Mesodermal cell (in vitro differentiated cells): ENCODE results near the gene AR. TPM values are rescaled to one million over a fixed set of nuclear protein-coding genes. Genes with fewer than 3 reads are reported as not detected.

Source experiments
- H3K27ac ChIP-seq: 2 replicates; pipeline ENCODE4 v1.7.0; 2013; ENCODE audit warnings: mild to moderate bottlenecking, low read depth, low read length, moderate library complexity; ENCODE audit not compliant: severe bottlenecking
- H3K36me3 ChIP-seq: 2 replicates; pipeline ENCODE4 v1.7.1; 2013; ENCODE audit warnings: mild to moderate bottlenecking, low read length, moderate library complexity; ENCODE audit not compliant: control insufficient read depth, insufficient read depth
- H3K4me1 ChIP-seq: one replicate; pipeline ENCODE4 v1.7.1; 2013; ENCODE audit warnings: mild to moderate bottlenecking, low read length; ENCODE audit not compliant: insufficient read depth, control insufficient read depth, poor library complexity, severe bottlenecking
- H3K4me3 ChIP-seq: 2 replicates; pipeline ENCODE4 v1.7.0; 2013; ENCODE audit warnings: low read length, control low read depth, mild to moderate bottlenecking; ENCODE audit not compliant: insufficient read depth, poor library complexity, severe bottlenecking; ENCODE audit errors: extremely low read depth
- H3K9me3 ChIP-seq: 2 replicates; pipeline ENCODE4 v1.7.1; 2013; ENCODE audit warnings: mild to moderate bottlenecking, low read length, moderate library complexity; ENCODE audit not compliant: control insufficient read depth
- WGBS, 2 experiments: methylation state at CpG; one replicate each; pipeline ENCODE4 v1.1.5; 2013; ENCODE audit warnings: missing lambda C conversion rate in 2 of 2; ENCODE audit not compliant: insufficient coverage in 2 of 2; 5-methylcytosine and 5-hydroxymethylcytosine counted together
- polyA plus RNA-seq, 2 experiments: library from polyadenylated mRNA; stranded (reverse); fragments of 50-300 nt; gene quantifications; one replicate each; pipeline ENCODE4 v1.2.3, GENCODE V29; 2013

Gene AR, protein sequence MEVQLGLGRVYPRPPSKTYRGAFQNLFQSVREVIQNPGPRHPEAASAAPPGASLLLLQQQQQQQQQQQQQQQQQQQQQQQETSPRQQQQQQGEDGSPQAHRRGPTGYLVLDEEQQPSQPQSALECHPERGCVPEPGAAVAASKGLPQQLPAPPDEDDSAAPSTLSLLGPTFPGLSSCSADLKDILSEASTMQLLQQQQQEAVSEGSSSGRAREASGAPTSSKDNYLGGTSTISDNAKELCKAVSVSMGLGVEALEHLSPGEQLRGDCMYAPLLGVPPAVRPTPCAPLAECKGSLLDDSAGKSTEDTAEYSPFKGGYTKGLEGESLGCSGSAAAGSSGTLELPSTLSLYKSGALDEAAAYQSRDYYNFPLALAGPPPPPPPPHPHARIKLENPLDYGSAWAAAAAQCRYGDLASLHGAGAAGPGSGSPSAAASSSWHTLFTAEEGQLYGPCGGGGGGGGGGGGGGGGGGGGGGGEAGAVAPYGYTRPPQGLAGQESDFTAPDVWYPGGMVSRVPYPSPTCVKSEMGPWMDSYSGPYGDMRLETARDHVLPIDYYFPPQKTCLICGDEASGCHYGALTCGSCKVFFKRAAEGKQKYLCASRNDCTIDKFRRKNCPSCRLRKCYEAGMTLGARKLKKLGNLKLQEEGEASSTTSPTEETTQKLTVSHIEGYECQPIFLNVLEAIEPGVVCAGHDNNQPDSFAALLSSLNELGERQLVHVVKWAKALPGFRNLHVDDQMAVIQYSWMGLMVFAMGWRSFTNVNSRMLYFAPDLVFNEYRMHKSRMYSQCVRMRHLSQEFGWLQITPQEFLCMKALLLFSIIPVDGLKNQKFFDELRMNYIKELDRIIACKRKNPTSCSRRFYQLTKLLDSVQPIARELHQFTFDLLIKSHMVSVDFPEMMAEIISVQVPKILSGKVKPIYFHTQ
- 3.6 TPM for polyA plus RNA-seq (2013, experiment 1 of 2)
- polyA plus RNA-seq (2013, experiment 2 of 2) = 2.2 TPM

DNA sequence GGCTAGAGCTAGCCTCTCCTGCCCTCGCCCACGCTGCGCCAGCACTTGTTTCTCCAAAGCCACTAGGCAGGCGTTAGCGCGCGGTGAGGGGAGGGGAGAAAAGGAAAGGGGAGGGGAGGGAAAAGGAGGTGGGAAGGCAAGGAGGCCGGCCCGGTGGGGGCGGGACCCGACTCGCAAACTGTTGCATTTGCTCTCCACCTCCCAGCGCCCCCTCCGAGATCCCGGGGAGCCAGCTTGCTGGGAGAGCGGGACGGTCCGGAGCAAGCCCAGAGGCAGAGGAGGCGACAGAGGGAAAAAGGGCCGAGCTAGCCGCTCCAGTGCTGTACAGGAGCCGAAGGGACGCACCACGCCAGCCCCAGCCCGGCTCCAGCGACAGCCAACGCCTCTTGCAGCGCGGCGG lies at the start of gene AR:
AR (plus strand) TSS at position 204 of the 400 bp plus-strand sequence. CDS start 1,126 bp downstream, outside the sequence.
- no peaks in the 10 kb centered on the region for H3K9me3 ChIP-seq
- 0% methylated on average over 16 of the region's 30 CpGs; no CpG with 5 or more reads in 1 of the 2 experiments for WGBS, 2 experiments
- peak within 1 kb of the TSS; percentile 53 for H3K27ac ChIP-seq

DNA sequence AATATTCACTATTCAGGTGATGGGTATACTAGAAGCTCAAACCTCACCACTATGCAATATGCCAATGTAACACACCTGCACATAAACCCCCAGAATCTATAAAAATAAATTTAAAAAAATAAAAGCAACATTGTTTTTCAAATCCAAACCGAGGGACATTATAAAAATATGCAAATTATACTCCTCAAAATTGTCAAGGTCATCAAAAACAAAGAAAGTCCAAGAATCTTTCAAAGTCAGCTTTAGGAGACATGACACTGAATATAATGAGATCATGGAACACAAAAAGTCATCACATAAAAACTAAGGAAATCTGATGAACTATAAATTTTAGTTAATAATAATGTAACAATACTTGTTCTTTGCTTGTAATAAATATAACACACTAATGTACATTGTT lies 43.2 kb upstream of the AR start:
- H3K27ac ChIP-seq = no peak overlapping the region
- H3K36me3 ChIP-seq = no peaks in the 10 kb centered on the region
- no peaks in the 10 kb centered on the region for H3K9me3 ChIP-seq
- no peak overlapping the region for H3K4me3 ChIP-seq
- no CpG with 5 or more reads among the region's 1 CpG for WGBS, 2 experiments
- H3K4me1 ChIP-seq = no peaks in the 10 kb centered on the region

More for the DNA sequence above, at the start of gene AR:
- Histone ChIP-seq H3K4me3 (peak within 1 kb of the TSS; percentile 42), H3K4me1 (no peaks in the 10 kb centered on the region), H3K36me3 (no peaks in the 10 kb centered on the region)

DNA sequence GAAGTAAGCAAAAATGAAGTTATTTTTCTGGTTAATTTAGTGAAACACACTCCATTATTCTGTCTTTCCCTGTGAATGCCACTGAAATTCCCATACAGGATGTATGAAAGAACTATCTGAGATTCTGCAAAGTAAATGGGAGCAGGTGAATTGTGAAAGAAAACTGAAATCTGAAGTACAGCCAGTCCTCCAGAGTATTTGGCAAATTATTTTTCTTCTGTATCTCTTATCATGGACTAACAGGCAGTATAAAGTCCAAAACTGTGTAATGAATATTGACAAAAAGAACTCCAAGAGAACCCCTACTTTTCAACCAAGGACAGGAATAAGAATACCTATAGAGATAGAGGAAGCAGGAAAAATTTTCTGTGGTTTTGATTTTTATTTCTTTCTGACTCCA lies 40.8 kb upstream of the AR start:
- Histone ChIP-seq H3K36me3 (no peaks in the 10 kb centered on the region), H3K4me1 (no peaks in the 10 kb centered on the region), H3K9me3 (no peaks in the 10 kb centered on the region), H3K27ac (no peak overlapping the region), H3K4me3 (no peak overlapping the region)

DNA sequence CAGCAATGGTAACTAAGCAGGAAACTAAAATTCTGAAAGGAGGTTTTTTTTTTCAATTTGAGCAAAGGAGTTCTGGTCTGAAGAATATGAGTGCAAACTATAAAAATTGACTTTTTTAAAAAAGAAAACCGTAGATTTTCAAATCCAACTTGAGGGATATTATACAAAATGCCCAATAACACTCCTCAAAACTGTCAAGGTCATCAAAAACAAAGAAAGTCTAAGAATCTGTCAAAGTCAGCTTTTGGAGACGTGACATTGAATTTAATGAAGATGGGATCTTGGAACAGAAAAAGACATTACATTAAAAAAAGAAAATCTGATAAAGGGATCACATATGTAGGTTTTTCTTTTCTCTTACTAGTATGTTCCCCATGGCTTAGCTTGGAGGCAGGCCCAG lies 40.4 kb upstream of the AR start:
- Histone ChIP-seq H3K36me3 (no peaks in the 10 kb centered on the region), H3K4me3 (no peak overlapping the region), H3K9me3 (no peaks in the 10 kb centered on the region), H3K4me1 (no peaks in the 10 kb centered on the region), H3K27ac (no peak overlapping the region)
- no CpG with 5 or more reads among the region's 2 CpGs for WGBS, 2 experiments

DNA sequence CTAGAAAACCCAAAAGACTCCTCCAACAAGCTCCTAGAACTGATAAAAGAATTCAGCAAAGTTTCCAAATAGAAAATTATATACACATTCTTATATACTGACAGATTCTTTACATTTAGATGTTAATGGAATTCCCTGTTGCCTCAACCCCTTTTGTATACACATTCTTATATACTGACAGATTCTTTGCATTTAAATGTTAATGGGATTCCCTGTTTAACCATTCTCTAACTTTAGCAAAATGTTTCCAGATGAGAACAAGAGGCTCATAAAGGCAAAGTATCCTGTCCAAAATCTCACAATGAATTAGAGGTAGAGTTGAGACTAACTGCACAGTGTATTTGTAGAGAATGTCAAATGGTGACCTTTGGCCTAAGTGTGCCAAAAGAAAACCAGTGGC lies 23.1 kb upstream of the AR start:
- Histone ChIP-seq H3K36me3 (no peaks in the 10 kb centered on the region), H3K9me3 (no peaks in the 10 kb centered on the region), H3K27ac (no peak overlapping the region), H3K4me3 (no peak overlapping the region), H3K4me1 (no peaks in the 10 kb centered on the region)

DNA sequence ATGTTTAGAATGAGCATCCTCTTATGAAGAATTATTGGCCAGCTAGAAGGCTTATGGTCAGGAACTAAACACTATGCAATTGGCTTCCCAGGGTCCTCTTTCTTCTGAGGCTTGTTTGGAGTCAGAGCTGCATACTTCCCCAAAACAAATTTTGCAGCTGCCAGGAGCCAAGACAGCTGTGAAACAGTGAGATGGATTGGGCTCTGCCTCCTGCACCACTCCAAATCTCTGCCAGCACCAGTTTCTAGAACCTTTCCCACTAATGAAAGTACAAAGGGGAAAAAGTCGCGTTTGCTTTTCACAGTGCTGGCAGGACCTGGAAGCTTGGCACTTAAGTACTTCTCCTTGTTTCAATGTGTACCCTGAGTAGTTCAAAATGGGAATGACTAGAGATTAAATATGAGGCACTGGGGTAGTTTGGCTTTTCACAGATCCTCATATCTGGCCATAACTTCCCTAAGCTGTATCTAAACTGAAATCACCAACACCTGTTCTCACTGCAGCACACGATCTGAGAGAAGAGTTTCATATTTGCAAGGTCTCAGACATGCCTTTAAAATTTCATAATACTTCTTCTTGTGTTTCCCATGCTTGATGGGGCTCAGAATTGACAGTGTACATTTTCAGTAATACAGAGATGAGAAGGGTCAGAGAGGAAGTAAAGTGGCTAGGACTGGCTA lies 20.7 kb upstream of the AR start:
- Histone ChIP-seq H3K27ac (no peak overlapping the region), H3K4me3 (no peak overlapping the region), H3K9me3 (no peaks in the 10 kb centered on the region), H3K4me1 (no peaks in the 10 kb centered on the region), H3K36me3 (no peaks in the 10 kb centered on the region)
- WGBS, 2 experiments = no CpG with 5 or more reads among the region's 3 CpGs

DNA sequence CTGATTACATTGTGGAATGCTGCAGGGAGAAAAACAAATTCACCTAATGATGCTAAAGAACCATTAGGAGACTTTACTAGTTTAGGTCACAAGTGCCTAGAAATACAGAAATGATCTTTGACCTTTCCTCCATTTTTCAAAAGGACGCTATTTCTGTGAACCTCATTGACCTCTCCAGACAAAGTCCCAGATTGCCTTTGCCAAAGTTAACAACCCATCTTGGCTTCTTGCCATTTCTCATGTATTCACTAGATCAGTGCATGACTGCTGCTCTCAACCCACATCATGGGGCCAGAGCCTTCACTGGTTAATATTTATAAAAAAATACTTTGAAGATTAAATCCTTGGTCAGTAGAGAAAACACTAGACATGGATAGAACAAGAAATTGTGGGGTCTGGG lies 19.9 kb upstream of the AR start:
- no peak overlapping the region for H3K27ac ChIP-seq

DNA sequence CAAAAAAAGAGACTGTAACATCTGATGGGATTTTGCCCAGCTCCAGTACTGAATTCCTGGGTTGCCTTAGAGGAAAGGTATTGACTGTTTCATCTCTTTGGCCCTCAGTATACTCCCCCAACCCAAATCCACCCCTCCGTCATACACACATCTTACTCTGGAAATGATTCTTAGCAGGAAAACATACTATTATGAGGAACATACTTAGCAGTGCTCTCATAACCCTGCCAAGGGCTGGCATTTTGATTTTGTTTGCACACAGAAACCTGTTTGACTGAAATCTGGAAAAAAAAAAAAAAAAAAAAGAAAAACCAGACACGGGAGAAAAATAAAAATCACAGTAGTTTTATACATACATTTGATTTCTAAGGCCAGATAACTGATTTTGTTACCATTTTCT lies 19.4 kb upstream of the AR start:
- Histone ChIP-seq H3K9me3 (no peaks in the 10 kb centered on the region), H3K4me1 (no peaks in the 10 kb centered on the region), H3K27ac (no peak overlapping the region), H3K4me3 (no peak overlapping the region), H3K36me3 (no peaks in the 10 kb centered on the region)
- no CpG with 5 or more reads among the region's 2 CpGs for WGBS, 2 experiments

More for the DNA sequence above, 19.9 kb upstream of the AR start:
- no peak overlapping the region for H3K4me3 ChIP-seq
- H3K36me3 ChIP-seq = no peaks in the 10 kb centered on the region
- H3K4me1 ChIP-seq = no peaks in the 10 kb centered on the region
- 100% methylated on average over 1 of the region's 1 CpG for WGBS, 2 experiments
- H3K9me3 ChIP-seq = no peaks in the 10 kb centered on the region

DNA sequence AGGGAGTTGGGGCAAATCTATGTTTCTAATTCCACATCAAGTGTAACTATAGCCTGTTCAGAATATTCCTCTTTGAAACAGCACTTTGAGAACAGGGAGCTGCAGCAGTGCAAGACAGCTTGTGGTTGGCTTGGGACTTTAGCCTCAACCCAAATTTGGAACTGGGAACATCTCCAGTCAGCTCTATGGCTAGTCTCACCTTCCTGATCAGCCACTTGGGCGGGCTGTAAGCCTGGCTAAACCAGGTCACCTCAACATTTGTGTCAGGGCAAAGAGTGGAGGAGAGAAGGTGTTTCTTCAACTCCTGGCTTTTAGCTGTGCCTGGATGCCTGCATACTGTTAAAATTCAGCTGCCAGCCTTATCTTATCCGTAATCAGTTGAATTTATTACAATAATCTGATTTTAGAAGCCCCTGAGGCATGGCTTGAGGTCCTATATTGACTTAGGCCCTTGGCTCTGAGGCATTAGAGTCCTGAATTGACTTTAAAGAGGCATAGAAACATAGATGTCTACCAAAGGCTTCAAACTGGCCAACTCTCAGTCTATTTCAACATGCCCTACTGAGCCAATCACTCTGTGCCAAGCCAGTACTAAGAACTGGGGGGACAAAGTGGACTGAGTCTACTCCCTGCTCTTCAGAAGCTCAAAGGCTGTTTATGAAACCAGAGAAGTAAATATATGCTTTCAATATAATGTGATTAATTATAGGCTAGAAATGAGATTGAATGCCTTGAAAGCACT lies 18.7 kb upstream of the AR start:
- Histone ChIP-seq H3K27ac (no peak overlapping the region), H3K36me3 (no peaks in the 10 kb centered on the region), H3K4me3 (no peak overlapping the region), H3K9me3 (no peaks in the 10 kb centered on the region), H3K4me1 (no peaks in the 10 kb centered on the region)
- WGBS, 2 experiments = 70% methylated on average over 2 of the region's 2 CpGs; no CpG with 5 or more reads in 1 of the 2 experiments

DNA sequence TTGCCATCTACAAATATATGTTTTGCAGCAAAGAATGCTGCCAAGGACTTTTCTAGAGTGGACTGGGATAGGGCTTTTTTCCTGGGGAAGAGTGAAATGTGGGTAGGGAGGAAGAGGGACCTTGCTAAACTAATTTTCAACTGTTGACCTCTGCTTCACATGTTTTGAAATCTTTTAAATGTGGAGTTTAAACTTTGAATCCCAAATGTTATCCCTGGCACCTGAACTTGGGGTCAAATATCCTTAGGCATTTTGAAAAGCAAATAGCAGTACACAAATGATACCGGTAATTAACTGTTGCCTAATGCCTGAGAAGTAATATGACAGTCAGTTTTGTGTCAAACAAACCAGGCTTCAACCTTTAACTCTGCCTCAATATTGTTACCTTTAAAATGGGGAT lies 7.3 kb upstream of the AR start:
- Histone ChIP-seq H3K9me3 (no peaks in the 10 kb centered on the region), H3K27ac (no peak overlapping the region), H3K4me3 (no peak overlapping the region), H3K4me1 (no peaks in the 10 kb centered on the region), H3K36me3 (no peaks in the 10 kb centered on the region)
- 60% methylated on average over 1 of the region's 1 CpG; no CpG with 5 or more reads in 1 of the 2 experiments for WGBS, 2 experiments
